ENCODE measurements around the gene TFF3. TPM values are rescaled to one million over a fixed set of nuclear protein-coding genes. Genes with fewer than 3 reads are reported as not detected.

Gene TFF3, protein sequence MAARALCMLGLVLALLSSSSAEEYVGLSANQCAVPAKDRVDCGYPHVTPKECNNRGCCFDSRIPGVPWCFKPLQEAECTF
- total RNA-seq (100 to 1,000 TPM in 2 of 7 donors, 10 to 100 TPM in 5; 38.1 to 123 (median 72.9) TPM), polyA plus RNA-seq (10 to 100 TPM; 28.9 to 77.8 (median 48.3) TPM)
- long read RNA-seq, donor 1, transcript TFF3-204 (3 exons, 1,109 nt): major isoform, 6 of 6 reads
- long read RNA-seq, donor 1, partial matches to known transcripts: 0 of 6 reads
- long read RNA-seq, donor 1, other reads (novel, unspliced or antisense): 0 of 6 reads
- long read RNA-seq, donor 2, transcript TFF3-204 (3 exons, 1,109 nt): major isoform, 31 of 35 reads
- long read RNA-seq, donor 2, partial matches to known transcripts: 0 of 35 reads
- long read RNA-seq, donor 2, other reads (novel, unspliced or antisense): 0 of 35 reads

DNA sequence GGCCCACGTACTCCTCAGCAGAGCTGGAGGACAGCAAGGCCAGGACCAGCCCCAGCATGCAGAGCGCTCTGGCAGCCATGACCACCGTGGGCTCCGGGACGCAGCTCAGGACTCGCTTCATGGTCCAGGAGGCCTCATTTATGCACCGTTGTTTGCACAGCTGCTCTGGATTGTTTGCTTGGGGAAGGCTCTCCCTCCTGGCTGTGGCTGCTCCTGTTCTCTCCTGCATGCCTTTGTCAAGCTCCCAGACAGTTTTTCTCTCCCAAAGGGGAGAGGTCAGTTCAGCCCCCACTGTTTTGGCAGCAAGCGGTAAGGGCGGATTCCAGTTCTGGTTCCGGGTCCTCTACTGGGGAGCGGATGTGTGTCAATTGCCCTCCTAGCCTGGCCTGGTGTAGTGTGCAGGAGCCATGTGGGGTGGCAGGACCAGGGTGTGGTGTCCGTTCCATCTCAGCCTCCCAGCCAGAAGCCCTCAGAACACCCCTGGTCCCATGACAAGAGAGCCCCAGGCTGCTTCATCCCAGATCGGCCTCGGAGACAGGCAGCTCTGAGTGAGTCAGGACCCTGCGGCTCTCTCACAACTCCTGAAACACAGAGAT is at the start of gene TFF3:
Gene TFF3, minus strand, starts transcription at position 114 of the 596 bp plus-strand sequence. Its CDS starts 35 bp downstream, at position 79.
- H3K27ac ChIP-seq: peak within 1 kb of the TSS in 5 of 8 donors; percentile 38 to 73 (median 65)
- DNase-seq: peak; percentile 79
- H3K4me1 ChIP-seq: peaks cover 10 to 75% (median 42%) of the 10 kb centered on the region in 6 donors
- H3K27me3 ChIP-seq (replicated peaks in 1 of 7): peaks cover 0 to 19% (median 0%) of the 10 kb centered on the region in 7 donors
- H3K4me3 ChIP-seq: peak within 1 kb of the TSS in 2 of 8 donors; percentile 22 to 52
- H3K9me3 ChIP-seq: no peaks in the 10 kb centered on the region
- H3K36me3 ChIP-seq: no peaks in the 10 kb centered on the region
- TF ChIP-seq POLR2A (IDR thresholded peaks at IDR 0.05) (no peak), POLR2AphosphoS5 (IDR thresholded peaks at IDR 0.05) (peak; percentile 48 to 81 (median 79))
- intact Hi-C loops (cut with DNase I; ENCODE audit: low total_unique reads): no loop called here
- 71 to 91% (median 79%) methylated on average over 14 to 15 of the region's 15 CpGs for WGBS, 5 donors

GRCh38 chr21:42364304-42364865 is 49.2 kb upstream of the TFF3 start:
- TF ChIP-seq POLR2A (IDR thresholded peaks at IDR 0.05) (no peak), POLR2AphosphoS5 (IDR thresholded peaks at IDR 0.05) (no peak)
- TF ChIP-seq, protein P1, sequence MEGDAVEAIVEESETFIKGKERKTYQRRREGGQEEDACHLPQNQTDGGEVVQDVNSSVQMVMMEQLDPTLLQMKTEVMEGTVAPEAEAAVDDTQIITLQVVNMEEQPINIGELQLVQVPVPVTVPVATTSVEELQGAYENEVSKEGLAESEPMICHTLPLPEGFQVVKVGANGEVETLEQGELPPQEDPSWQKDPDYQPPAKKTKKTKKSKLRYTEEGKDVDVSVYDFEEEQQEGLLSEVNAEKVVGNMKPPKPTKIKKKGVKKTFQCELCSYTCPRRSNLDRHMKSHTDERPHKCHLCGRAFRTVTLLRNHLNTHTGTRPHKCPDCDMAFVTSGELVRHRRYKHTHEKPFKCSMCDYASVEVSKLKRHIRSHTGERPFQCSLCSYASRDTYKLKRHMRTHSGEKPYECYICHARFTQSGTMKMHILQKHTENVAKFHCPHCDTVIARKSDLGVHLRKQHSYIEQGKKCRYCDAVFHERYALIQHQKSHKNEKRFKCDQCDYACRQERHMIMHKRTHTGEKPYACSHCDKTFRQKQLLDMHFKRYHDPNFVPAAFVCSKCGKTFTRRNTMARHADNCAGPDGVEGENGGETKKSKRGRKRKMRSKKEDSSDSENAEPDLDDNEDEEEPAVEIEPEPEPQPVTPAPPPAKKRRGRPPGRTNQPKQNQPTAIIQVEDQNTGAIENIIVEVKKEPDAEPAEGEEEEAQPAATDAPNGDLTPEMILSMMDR (IDR thresholded peaks at IDR 0.05 in 8 of 11, conservative IDR thresholded peaks at IDR 0.05 in 3 of 11): no peak
- no peaks in the 10 kb centered on the region for H3K4me1 ChIP-seq
- no peak overlapping the region for H3K27ac ChIP-seq
- 53 to 78% (median 59%) methylated on average over 13 of the region's 13 CpGs for WGBS, 5 donors
- peaks cover 0 to 8% (median 5%) of the 10 kb centered on the region in 8 donors for H3K9me3 ChIP-seq
- no peaks in the 10 kb centered on the region for H3K36me3 ChIP-seq
- no peak for DNase-seq
- intact Hi-C loops (cut with DNase I; ENCODE audit: low total_unique reads): no loop called here
- H3K27me3 ChIP-seq (replicated peaks in 1 of 7): peaks cover 0 to 60% (median 0%) of the 10 kb centered on the region in 7 donors
- no peak overlapping the region for H3K4me3 ChIP-seq

- 48 to 55% (median 50%) methylated on average over 8 of the region's 8 CpGs for WGBS, 5 donors
- H3K4me1 ChIP-seq: no peaks in the 10 kb centered on the region
- peaks cover 0 to 66% (median 0%) of the 10 kb centered on the region in 7 donors for H3K27me3 ChIP-seq (replicated peaks in 1 of 7)
- intact Hi-C loops (cut with DNase I; ENCODE audit: low total_unique reads): no loop called here
- H3K4me3 ChIP-seq: no peak overlapping the region
- H3K9me3 ChIP-seq: peaks cover 0 to 8% (median 5%) of the 10 kb centered on the region in 8 donors
- TF ChIP-seq POLR2A (IDR thresholded peaks at IDR 0.05): no peak
- no peaks in the 10 kb centered on the region for H3K36me3 ChIP-seq
- no peak overlapping the region for H3K27ac ChIP-seq
- DNase-seq: no peak
Measured at GRCh38 chr21:42363312-42363711, 48.1 kb upstream of the TFF3 start.

- Histone ChIP-seq H3K4me1 (no peaks in the 10 kb centered on the region), H3K36me3 (no peaks in the 10 kb centered on the region), H3K9me3 (peaks cover 0 to 8% (median 5%) of the 10 kb centered on the region in 8 donors), H3K27me3 (replicated peaks in 1 of 7) (peaks cover 0 to 70% (median 0%) of the 10 kb centered on the region in 7 donors), H3K4me3 (no peak overlapping the region), H3K27ac (no peak overlapping the region)
- TF ChIP-seq, protein P1 (IDR thresholded peaks at IDR 0.05 in 8 of 11, conservative IDR thresholded peaks at IDR 0.05 in 3 of 11): no peak
- TF ChIP-seq POLR2A (IDR thresholded peaks at IDR 0.05): no peak
- TF ChIP-seq POLR2AphosphoS5 (IDR thresholded peaks at IDR 0.05): no peak
- intact Hi-C loops (cut with DNase I; ENCODE audit: low total_unique reads): no loop called here
- DNase-seq: no peak
- WGBS, 5 donors: 57 to 73% (median 62%) methylated on average over 9 of the region's 9 CpGs
Measured at GRCh38 chr21:42362700-42363099, 47.5 kb upstream of the TFF3 start.

Measured in spleen (tissue), 13 donors.